B cell (primary cell): ENCODE measurements around the gene SPATA2L. TPM values are rescaled to one million over a fixed set of nuclear protein-coding genes. Genes with fewer than 3 reads are reported as not detected.

Source experiments
- ATAC-seq: fragments of 200-7000 bp; cut with Tn5 transposase; one replicate; pipeline ENCODE4 v1.10.0; 2021; ENCODE audit warnings: low read depth, mild to moderate bottlenecking, moderate number of reproducible peaks, moderate library complexity
- CTCF ChIA-PET: fragments of 350-600 bp; sonication (Branson Sonifier 250); formaldehyde crosslinking; loops from one replicate; lab custom pipeline; 2021; ENCODE audit warnings: antibody characterized with exemption, inconsistent platforms; lab: Charles Lee
- POLR2A ChIA-PET: fragments of 350-600 bp; sonication (Branson Sonifier 250); formaldehyde crosslinking; loops from one replicate; lab custom pipeline; 2021; ENCODE audit warnings: antibody characterized with exemption; lab: Charles Lee
- DNase-seq: peaks from one replicate; pipeline ENCODE4 v3.0.0; 2013
- H2AFZ ChIP-seq: 2 replicates; pipeline ENCODE4 v1.6.1; 2012; ENCODE audit warnings: mild to moderate bottlenecking, low read depth, low read length; ENCODE audit not compliant: insufficient read depth, poor library complexity, severe bottlenecking
- H3K27ac ChIP-seq, 2 donors: 1 replicate in 1 of 2; 2 replicates in 1 of 2; pipeline ENCODE4 v1.5.1; 2012 to 2013; ENCODE audit warnings: low read length in 2 of 2, mild to moderate bottlenecking in 2 of 2, moderate library complexity in 1 of 2
- H3K27me3 ChIP-seq, 4 experiments: fragments of 200-600 bp in 1 of 4; sonication (generic) in 1 of 4; replicated peaks in 1 of 4; 1 replicate in 2 of 4; 2 replicates in 2 of 4; pipeline versions ENCODE4 v1.6.1 to v1.7.0; 2013 to 2016; ENCODE audit warnings: low read length in 3 of 4, mild to moderate bottlenecking in 2 of 4, mixed read lengths in 1 of 4, moderate library complexity in 1 of 4; ENCODE audit not compliant: insufficient read depth in 4 of 4, control insufficient read depth in 3 of 4; ENCODE audit errors: control extremely low read depth in 1 of 4
- H3K36me3 ChIP-seq, 2 experiments: replicated peaks in 1 of 2; 1 replicate in 1 of 2; 2 replicates in 1 of 2; pipeline versions ENCODE4 v1.6.1 to v1.7.1; 2013; ENCODE audit warnings: low read length in 1 of 2; ENCODE audit not compliant: insufficient read depth in 2 of 2, control insufficient read depth in 1 of 2; ENCODE audit errors: control extremely low read depth in 1 of 2, extremely low read depth in 1 of 2
- H3K4me1 ChIP-seq, 2 donors: fragments of 200-600 bp in 1 of 2; sonication (generic) in 1 of 2; 1 replicate in 1 of 2; 2 replicates in 1 of 2; pipeline versions ENCODE4 v1.5.1 to v1.6.1; 2013 to 2017; ENCODE audit warnings: low read length in 2 of 2; ENCODE audit not compliant: control insufficient read depth in 2 of 2, insufficient read depth in 2 of 2
- H3K4me2 ChIP-seq: replicated peaks from 2 replicates; pipeline ENCODE3; 2012; ENCODE audit warnings: mild to moderate bottlenecking, low read depth, low read length; ENCODE audit not compliant: poor library complexity, severe bottlenecking
- H3K4me3 ChIP-seq, 5 experiments: fragments of 200-600 bp in 1 of 5; sonication (generic) in 1 of 5; 1 replicate in 3 of 5; 2 replicates in 2 of 5; pipeline versions ENCODE4 v1.5.1 to v1.7.0; 2011 to 2016; ENCODE audit warnings: low read length in 4 of 5, mild to moderate bottlenecking in 4 of 5, low read depth in 2 of 5, control low read depth in 1 of 5, moderate library complexity in 1 of 5; ENCODE audit not compliant: insufficient read depth in 1 of 5; ENCODE audit errors: control extremely low read depth in 1 of 5, extremely low read depth in 1 of 5
- H3K79me2 ChIP-seq: fragments of 200-600 bp; sonication (generic); one replicate; pipeline ENCODE4 v1.6.0; 2016; ENCODE audit warnings: low read length; ENCODE audit not compliant: control insufficient read depth, insufficient read depth
- H3K9ac ChIP-seq: fragments of 200-600 bp; sonication (generic); 2 replicates; pipeline ENCODE4 v1.6.1; 2017; ENCODE audit warnings: mild to moderate bottlenecking, low read length, moderate library complexity
- H3K9me3 ChIP-seq, 3 donors: one replicate each; pipeline versions ENCODE4 v1.6.1 to v1.7.1; 2013; ENCODE audit warnings: low read length in 2 of 3; ENCODE audit not compliant: control insufficient read depth in 2 of 3, insufficient read depth in 1 of 3; ENCODE audit errors: control extremely low read depth in 1 of 3
- H4K20me1 ChIP-seq: 2 replicates; pipeline ENCODE4 v1.6.0; 2012; ENCODE audit warnings: mild to moderate bottlenecking, low read length; ENCODE audit not compliant: insufficient read depth, control insufficient read depth, poor library complexity, severe bottlenecking
- H3K27ac Mint-ChIP-seq: one replicate; pipeline ENCODE4 v1.8.0; 2021; ENCODE audit warnings: mixed read lengths
- H3K27me3 Mint-ChIP-seq: one replicate; pipeline ENCODE4 v1.8.0; 2021; ENCODE audit warnings: mixed read lengths
- H3K4me1 Mint-ChIP-seq: one replicate; pipeline ENCODE4 v1.8.0; 2021; ENCODE audit warnings: mixed read lengths
- H3K4me3 Mint-ChIP-seq: one replicate; pipeline ENCODE4 v1.8.0; 2021; ENCODE audit warnings: mixed read lengths
- H3K9me3 Mint-ChIP-seq: one replicate; pipeline ENCODE4 v1.8.0; 2022; ENCODE audit warnings: mixed read lengths; ENCODE audit not compliant: insufficient read depth
- CTCF ChIP-seq: fragments of 200-600 bp; IDR thresholded peaks from one replicate; pipeline ENCODE4 v1.8.0; 2022; ENCODE audit warnings: antibody characterized with exemption, mild to moderate bottlenecking
- EZH2 ChIP-seq: IDR thresholded peaks from 2 replicates; pipeline ENCODE4 v1.6.1; 2012; ENCODE audit warnings: borderline replicate concordance, low read depth, mild to moderate bottlenecking, moderate library complexity, low read length; ENCODE audit not compliant: insufficient read depth, poor library complexity, severe bottlenecking
- WGBS: methylation state at CpG from one replicate; pipeline ENCODE4 v1.1.5; 2013; ENCODE audit warnings: missing lambda C conversion rate; ENCODE audit not compliant: insufficient coverage; 5-methylcytosine and 5-hydroxymethylcytosine counted together
- intact Hi-C: fragments of 100-400 bp; cut with micrococcal nuclease; formaldehyde crosslinking; loops from one replicate; pipeline ENCODE4 v1.10.0; 2022
- polyA plus RNA-seq: library from polyadenylated mRNA; depleted of rRNA; stranded (reverse); fragments of >200 nt; gene quantifications from 2 replicates; pipeline ENCODE4 v1.2.3, GENCODE V29; 2012
- total RNA-seq, 2 donors: library from RNA; stranded (reverse); fragments of 120-200 nt in 1 of 2; gene quantifications; 1 replicate in 1 of 2; 2 replicates in 1 of 2; pipeline versions ENCODE4 v1.2.3 to v1.2.4, GENCODE V29; 2013 to 2022

Gene SPATA2L
- total and polyA plus RNA-seq, 2 donors (not counting 1 experiment from before 2014, with no cell fraction given): 16.4 to 32.1 TPM

- Histone ChIP-seq H3K79me2 (peaks cover 7% of the 10 kb centered on the region), H2AFZ (no peak overlapping the region), H3K36me3 (peaks cover 0 to 69% of the 10 kb centered on the region in 2 experiments), H3K9me3 (no peaks in the 10 kb centered on the region), H3K9ac (no peak overlapping the region), H3K4me1 (peaks cover 0 to 12% of the 10 kb centered on the region in 2 donors), H3K4me3 (no peak overlapping the region), H3K4me2 (no peak overlapping the region), H3K27me3 (no peaks in the 10 kb centered on the region), H3K27ac (no peak overlapping the region), H4K20me1 (peaks cover 50% of the 10 kb centered on the region)
- peak overlapping the region; percentile 50 for H3K27ac Mint-ChIP-seq
- no peak for TF ChIP-seq EZH2
- TF ChIP-seq CTCF: no peak
- no peak for ATAC-seq
- POLR2A ChIA-PET: interaction anchor here (0.5 to 0.6 kb wide), 2 partner anchors 23 to 30 kb away, joined by 3 to 7 read pairs; no protein-coding TSS in a partner anchor
- no peak overlapping the region for H3K4me3 Mint-ChIP-seq
- H3K9me3 Mint-ChIP-seq: no peaks in the 10 kb centered on the region
- intact Hi-C loops: no loop called here
- CTCF ChIA-PET: interaction anchor here (0.6 to 1.6 kb wide), 3 partner anchors 23 to 47 kb away, joined by 3 to 4 read pairs (median 4); no protein-coding TSS in a partner anchor
- no peaks in the 10 kb centered on the region for H3K27me3 Mint-ChIP-seq
- WGBS: 93% methylated on average over 20 of the region's 20 CpGs
- DNase-seq: no peak
- peaks cover 9% of the 10 kb centered on the region for H3K4me1 Mint-ChIP-seq
Observed at GRCh38 chr16:89738538-89739317, 37.2 kb upstream of the SPATA2L start.

GRCh38 chr16:89738072-89738377 is 36.5 kb upstream of the SPATA2L start:
- Histone ChIP-seq H3K9ac (no peak overlapping the region), H3K36me3 (peaks cover 0 to 75% of the 10 kb centered on the region in 2 experiments), H3K4me2 (no peak overlapping the region), H3K4me1 (peaks cover 0 to 12% of the 10 kb centered on the region in 2 donors), H3K4me3 (no peak overlapping the region), H4K20me1 (peaks cover 57% of the 10 kb centered on the region), H3K79me2 (peaks cover 14% of the 10 kb centered on the region), H3K9me3 (no peaks in the 10 kb centered on the region), H2AFZ (no peak overlapping the region), H3K27me3 (no peaks in the 10 kb centered on the region), H3K27ac (no peak overlapping the region)
- ATAC-seq (no peak), DNase-seq (no peak)
- WGBS: 98% methylated on average over 12 of the region's 14 CpGs
- intact Hi-C loops: no loop called here
- Mint-ChIP-seq H3K4me1 (peaks cover 9% of the 10 kb centered on the region), H3K27ac (no peak overlapping the region), H3K4me3 (no peak overlapping the region), H3K27me3 (no peaks in the 10 kb centered on the region), H3K9me3 (no peaks in the 10 kb centered on the region)
- POLR2A ChIA-PET: interaction anchor here (0.6 kb wide), 1 partner anchor 23 kb away, joined by 3 read pairs; no protein-coding TSS in a partner anchor
- no peak for TF ChIP-seq EZH2
- TF ChIP-seq CTCF: no peak
- CTCF ChIA-PET: interaction anchor here (1.0 to 1.6 kb wide), 2 partner anchors 23 to 54 kb away, joined by 3 to 4 read pairs; no protein-coding TSS in a partner anchor
